Neural cell (in vitro differentiated cells): ENCODE measurements around the gene COL19A1. TPM values are rescaled to one million over a fixed set of nuclear protein-coding genes. Genes with fewer than 3 reads are reported as not detected.

Experiments
- H2AFZ ChIP-seq: fragments of 200-600, 300-800 bp; sonication (generic), shearing (Covaris generic); 2 replicates; pipeline ENCODE4 v1.6.0; 2014; ENCODE audit warnings: low read depth, mild to moderate bottlenecking, antibody characterized with exemption, low read length, moderate library complexity
- H3F3A ChIP-seq: fragments of 200-600 bp; shearing (Covaris generic); 2 replicates; pipeline ENCODE4 v1.6.1; 2016; ENCODE audit warnings: mild to moderate bottlenecking, moderate library complexity, mixed read lengths, antibody characterized with exemption, low read length; ENCODE audit not compliant: insufficient read depth, poor library complexity, severe bottlenecking
- H3K27ac ChIP-seq: fragments of 200-600, 300-800 bp; sonication (generic), shearing (Covaris generic); 2 replicates; pipeline ENCODE4 v1.5.1; 2014; ENCODE audit warnings: mild to moderate bottlenecking, low read length, moderate library complexity
- H3K27me3 ChIP-seq: fragments of 300-800, 200-600 bp; sonication (generic), shearing (Covaris generic); 2 replicates; pipeline ENCODE4 v1.6.0; 2014; ENCODE audit warnings: mild to moderate bottlenecking, low read depth, low read length, moderate library complexity; ENCODE audit not compliant: insufficient read depth
- H3K36me3 ChIP-seq: fragments of 300-800, 200-600 bp; sonication (generic), shearing (Covaris generic); 2 replicates; pipeline ENCODE4 v1.5.1; 2014; ENCODE audit warnings: mild to moderate bottlenecking, antibody characterized with exemption, low read length, moderate library complexity; ENCODE audit not compliant: insufficient read depth
- H3K4me2 ChIP-seq: fragments of 300-800, 200-600 bp; sonication (generic), shearing (Covaris generic); 2 replicates; pipeline ENCODE4 v1.6.0; 2014; ENCODE audit warnings: mild to moderate bottlenecking, low read length
- H3K4me3 ChIP-seq: fragments of 300-800, 200-600 bp; sonication (generic), shearing (Covaris generic); 2 replicates; pipeline ENCODE4 v1.5.1; 2014; ENCODE audit warnings: mild to moderate bottlenecking, low read length, moderate library complexity
- H3K79me2 ChIP-seq: fragments of 200-600 bp; shearing (Covaris generic); replicated peaks from 2 replicates; pipeline ENCODE4 v1.6.0; 2014; ENCODE audit warnings: mild to moderate bottlenecking, low read length, moderate library complexity; ENCODE audit not compliant: insufficient read depth
- H3K9ac ChIP-seq: fragments of 300-800, 200-600 bp; sonication (generic), shearing (Covaris generic); 2 replicates; pipeline ENCODE4 v1.6.1; 2016; ENCODE audit warnings: mild to moderate bottlenecking, low read length, mixed read lengths
- H3K9me2 ChIP-seq: fragments of 200-600 bp; shearing (Covaris generic); 2 replicates; pipeline ENCODE4 v1.6.1; 2016; ENCODE audit warnings: mild to moderate bottlenecking, low read length, mixed read lengths; ENCODE audit not compliant: insufficient read depth
- H3K9me3 ChIP-seq: fragments of 200-600, 300-800 bp; sonication (generic), shearing (Covaris generic); 2 replicates; pipeline ENCODE4 v1.6.1; 2016; ENCODE audit warnings: mild to moderate bottlenecking, mixed run types, low read length, moderate library complexity, mixed read lengths
- H4K20me1 ChIP-seq: fragments of 200-600 bp; shearing (Covaris generic); 2 replicates; pipeline ENCODE4 v1.6.1; 2016; ENCODE audit warnings: mild to moderate bottlenecking, mixed run types; ENCODE audit not compliant: insufficient read depth
- EP300 ChIP-seq: fragments of 450-650 bp; conservative IDR thresholded peaks from 2 replicates; pipeline ENCODE4 v1.6.1; 2014; ENCODE audit warnings: antibody characterized with exemption, mild to moderate bottlenecking, moderate library complexity; ENCODE audit not compliant: poor library complexity, severe bottlenecking
- EZH2 ChIP-seq: fragments of 200-600, 300-800 bp; shearing (Covaris generic), sonication (generic); IDR thresholded peaks from 2 replicates; pipeline ENCODE4 v1.6.1; 2014; ENCODE audit warnings: antibody characterized with exemption, low read length, borderline replicate concordance, mild to moderate bottlenecking; ENCODE audit not compliant: insufficient read depth, poor library complexity, severe bottlenecking
- MXI1 ChIP-seq: fragments of 450-650 bp; conservative IDR thresholded peaks from 2 replicates; pipeline ENCODE4 v1.6.1; 2014; ENCODE audit warnings: antibody characterized with exemption, mild to moderate bottlenecking; ENCODE audit not compliant: poor library complexity, severe bottlenecking
- POLR2AphosphoS5 ChIP-seq: IDR thresholded peaks from 2 replicates; pipeline ENCODE4 v1.6.1; 2012
- RAD21 ChIP-seq: fragments of 450-650 bp; conservative IDR thresholded peaks from 2 replicates; pipeline ENCODE4 v1.6.1; 2014; ENCODE audit warnings: antibody characterized with exemption, mild to moderate bottlenecking, moderate library complexity
- SMC3 ChIP-seq: fragments of 450-650 bp; conservative IDR thresholded peaks from 2 replicates; pipeline ENCODE4 v1.6.1; 2014; ENCODE audit warnings: antibody characterized with exemption, mild to moderate bottlenecking, moderate library complexity; ENCODE audit not compliant: poor library complexity
- TAF1 ChIP-seq: IDR thresholded peaks from 2 replicates; pipeline ENCODE4 v1.6.1; 2012; ENCODE audit warnings: low read depth
- polyA plus RNA-seq: library from polyadenylated mRNA; depleted of rRNA; stranded (reverse); fragments of >200 nt; gene quantifications from 2 replicates; pipeline ENCODE4 v1.2.3, GENCODE V29; 2014
- TF ChIP-seq, protein P1 (sequence below): fragments of 450-650 bp; IDR thresholded peaks from 2 replicates; pipeline ENCODE4 v1.5.1; 2014; ENCODE audit warnings: antibody characterized with exemption, mild to moderate bottlenecking, moderate library complexity; ENCODE audit not compliant: poor library complexity, severe bottlenecking
- TF ChIP-seq, protein P2 (sequence below): IDR thresholded peaks from 2 replicates; pipeline ENCODE4 v1.6.1; 2012; ENCODE audit warnings: borderline replicate concordance

The COL19A1 gene
- polyA plus RNA-seq, 1 donor from 2014 or later: 0.24 TPM

DNA sequence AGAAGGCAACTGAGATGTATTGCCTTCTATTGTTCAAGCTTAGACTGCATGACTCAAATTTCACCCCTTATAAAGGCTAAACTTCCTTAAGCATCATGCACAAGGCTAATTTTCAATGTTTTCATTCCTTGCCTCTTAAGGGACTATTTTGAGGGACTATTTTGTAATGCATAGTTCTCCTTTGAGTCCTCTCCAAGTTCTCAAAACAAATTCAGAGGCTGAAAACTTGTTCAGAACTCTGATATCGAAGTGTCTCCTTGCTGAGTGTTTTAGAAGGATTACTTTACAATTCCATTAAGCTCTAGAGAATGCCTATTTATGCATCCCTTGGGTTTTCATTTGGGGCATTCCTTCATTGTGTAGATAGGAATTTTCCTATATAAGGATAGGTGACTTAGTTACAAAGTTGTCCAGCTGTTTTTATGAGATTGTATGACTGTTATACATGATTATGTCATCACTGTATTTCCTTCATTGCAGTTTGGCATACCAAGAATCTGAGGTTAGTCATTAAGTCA lies 41.7 kb downstream of the COL19A1 start:
- no peak overlapping the region for H3K4me2 ChIP-seq
- no peak overlapping the region for H3K4me3 ChIP-seq
- no peaks in the 10 kb centered on the region for H4K20me1 ChIP-seq
- H3K9ac ChIP-seq: no peak overlapping the region
- no peak for TF ChIP-seq MXI1
- TF ChIP-seq EP300: no peak
- TF ChIP-seq, protein P1, sequence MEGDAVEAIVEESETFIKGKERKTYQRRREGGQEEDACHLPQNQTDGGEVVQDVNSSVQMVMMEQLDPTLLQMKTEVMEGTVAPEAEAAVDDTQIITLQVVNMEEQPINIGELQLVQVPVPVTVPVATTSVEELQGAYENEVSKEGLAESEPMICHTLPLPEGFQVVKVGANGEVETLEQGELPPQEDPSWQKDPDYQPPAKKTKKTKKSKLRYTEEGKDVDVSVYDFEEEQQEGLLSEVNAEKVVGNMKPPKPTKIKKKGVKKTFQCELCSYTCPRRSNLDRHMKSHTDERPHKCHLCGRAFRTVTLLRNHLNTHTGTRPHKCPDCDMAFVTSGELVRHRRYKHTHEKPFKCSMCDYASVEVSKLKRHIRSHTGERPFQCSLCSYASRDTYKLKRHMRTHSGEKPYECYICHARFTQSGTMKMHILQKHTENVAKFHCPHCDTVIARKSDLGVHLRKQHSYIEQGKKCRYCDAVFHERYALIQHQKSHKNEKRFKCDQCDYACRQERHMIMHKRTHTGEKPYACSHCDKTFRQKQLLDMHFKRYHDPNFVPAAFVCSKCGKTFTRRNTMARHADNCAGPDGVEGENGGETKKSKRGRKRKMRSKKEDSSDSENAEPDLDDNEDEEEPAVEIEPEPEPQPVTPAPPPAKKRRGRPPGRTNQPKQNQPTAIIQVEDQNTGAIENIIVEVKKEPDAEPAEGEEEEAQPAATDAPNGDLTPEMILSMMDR: no peak
- no peak for TF ChIP-seq TAF1
- TF ChIP-seq EZH2: no peak
- H2AFZ ChIP-seq: no peak overlapping the region
- H3F3A ChIP-seq: no peaks in the 10 kb centered on the region
- H3K79me2 ChIP-seq: no peaks in the 10 kb centered on the region
- no peaks in the 10 kb centered on the region for H3K27me3 ChIP-seq
- H3K9me3 ChIP-seq: no peaks in the 10 kb centered on the region
- H3K9me2 ChIP-seq: no peaks in the 10 kb centered on the region
- no peak overlapping the region for H3K27ac ChIP-seq
- H3K36me3 ChIP-seq: no peaks in the 10 kb centered on the region

- Histone ChIP-seq H4K20me1 (no peaks in the 10 kb centered on the region), H3F3A (no peaks in the 10 kb centered on the region), H3K9me3 (no peaks in the 10 kb centered on the region), H3K79me2 (no peaks in the 10 kb centered on the region), H3K27me3 (no peaks in the 10 kb centered on the region), H3K4me2 (no peak overlapping the region), H3K9ac (no peak overlapping the region), H2AFZ (no peak overlapping the region), H3K4me3 (no peak overlapping the region), H3K27ac (no peak overlapping the region), H3K9me2 (no peaks in the 10 kb centered on the region), H3K36me3 (no peaks in the 10 kb centered on the region)
- no peak for TF ChIP-seq MXI1
- TF ChIP-seq SMC3: no peak
- TF ChIP-seq POLR2AphosphoS5: no peak
- TF ChIP-seq, protein P1: no peak
These were observed 47.0 kb downstream of the COL19A1 start for GRCh38 chr6:69913361-69913760.

DNA sequence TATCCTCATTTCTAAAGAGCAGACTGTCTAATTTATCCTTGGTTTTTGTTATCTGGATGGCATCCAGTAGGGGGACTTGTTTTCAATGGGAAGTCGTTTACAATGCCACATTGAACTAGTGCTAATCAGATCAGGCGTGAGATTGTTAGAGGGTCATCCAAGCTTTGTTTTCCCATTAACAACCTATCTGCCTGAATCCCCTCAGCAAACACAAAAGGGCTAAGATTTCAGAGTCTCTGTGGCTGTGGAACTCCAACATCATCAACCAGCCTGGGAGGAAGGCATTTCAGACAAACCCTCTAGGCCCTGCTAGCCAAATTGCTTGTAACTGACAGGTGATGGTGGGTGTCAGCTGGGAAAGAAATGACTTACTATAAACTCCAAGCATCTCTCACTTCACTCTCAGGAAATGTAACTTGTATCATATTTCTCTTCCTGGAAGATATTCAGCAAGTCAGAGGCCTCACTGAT lies 47.7 kb downstream of the COL19A1 start:
- TF ChIP-seq SMC3 (no peak), TAF1 (no peak), MXI1 (no peak), EP300 (no peak), EZH2 (no peak), RAD21 (no peak), POLR2AphosphoS5 (no peak)
- TF ChIP-seq, protein P1: no peak
- TF ChIP-seq, protein P2, sequence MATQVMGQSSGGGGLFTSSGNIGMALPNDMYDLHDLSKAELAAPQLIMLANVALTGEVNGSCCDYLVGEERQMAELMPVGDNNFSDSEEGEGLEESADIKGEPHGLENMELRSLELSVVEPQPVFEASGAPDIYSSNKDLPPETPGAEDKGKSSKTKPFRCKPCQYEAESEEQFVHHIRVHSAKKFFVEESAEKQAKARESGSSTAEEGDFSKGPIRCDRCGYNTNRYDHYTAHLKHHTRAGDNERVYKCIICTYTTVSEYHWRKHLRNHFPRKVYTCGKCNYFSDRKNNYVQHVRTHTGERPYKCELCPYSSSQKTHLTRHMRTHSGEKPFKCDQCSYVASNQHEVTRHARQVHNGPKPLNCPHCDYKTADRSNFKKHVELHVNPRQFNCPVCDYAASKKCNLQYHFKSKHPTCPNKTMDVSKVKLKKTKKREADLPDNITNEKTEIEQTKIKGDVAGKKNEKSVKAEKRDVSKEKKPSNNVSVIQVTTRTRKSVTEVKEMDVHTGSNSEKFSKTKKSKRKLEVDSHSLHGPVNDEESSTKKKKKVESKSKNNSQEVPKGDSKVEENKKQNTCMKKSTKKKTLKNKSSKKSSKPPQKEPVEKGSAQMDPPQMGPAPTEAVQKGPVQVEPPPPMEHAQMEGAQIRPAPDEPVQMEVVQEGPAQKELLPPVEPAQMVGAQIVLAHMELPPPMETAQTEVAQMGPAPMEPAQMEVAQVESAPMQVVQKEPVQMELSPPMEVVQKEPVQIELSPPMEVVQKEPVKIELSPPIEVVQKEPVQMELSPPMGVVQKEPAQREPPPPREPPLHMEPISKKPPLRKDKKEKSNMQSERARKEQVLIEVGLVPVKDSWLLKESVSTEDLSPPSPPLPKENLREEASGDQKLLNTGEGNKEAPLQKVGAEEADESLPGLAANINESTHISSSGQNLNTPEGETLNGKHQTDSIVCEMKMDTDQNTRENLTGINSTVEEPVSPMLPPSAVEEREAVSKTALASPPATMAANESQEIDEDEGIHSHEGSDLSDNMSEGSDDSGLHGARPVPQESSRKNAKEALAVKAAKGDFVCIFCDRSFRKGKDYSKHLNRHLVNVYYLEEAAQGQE: no peak
- no peaks in the 10 kb centered on the region for H3K27me3 ChIP-seq
- H3K9ac ChIP-seq: no peak overlapping the region
- H3K9me3 ChIP-seq: no peaks in the 10 kb centered on the region
- H2AFZ ChIP-seq: no peak overlapping the region
- no peaks in the 10 kb centered on the region for H4K20me1 ChIP-seq
- no peaks in the 10 kb centered on the region for H3F3A ChIP-seq
- no peaks in the 10 kb centered on the region for H3K79me2 ChIP-seq
- H3K4me2 ChIP-seq: no peak overlapping the region
- H3K9me2 ChIP-seq: no peaks in the 10 kb centered on the region
- no peak overlapping the region for H3K4me3 ChIP-seq
- H3K36me3 ChIP-seq: no peaks in the 10 kb centered on the region
- H3K27ac ChIP-seq: no peak overlapping the region
